Glomerular endothelial cell (primary cell): ENCODE data around the gene SLC39A5. TPM values are rescaled to one million over a fixed set of nuclear protein-coding genes. Genes with fewer than 3 reads are reported as not detected.
"Not testable (repeated sequence)": the region's sequence is repeated elsewhere in the genome, so short reads cannot be mapped to it uniquely, and the experiment has no call there.

ENCODE experiments used
- DNase-seq: peaks from one replicate; pipeline ENCODE4 v3.0.0-alpha.2; 2011; ENCODE audit warnings: low read depth, low spot score; ENCODE audit errors: extremely low read depth
- total RNA-seq: library from RNA; depleted of rRNA; stranded (reverse); fragments of >200 nt; gene quantifications from 2 replicates; pipeline ENCODE4 v1.2.3, GENCODE V29; 2015

The SLC39A5 gene
- total RNA-seq, 1 donor from 2014 or later: not detected

DNA sequence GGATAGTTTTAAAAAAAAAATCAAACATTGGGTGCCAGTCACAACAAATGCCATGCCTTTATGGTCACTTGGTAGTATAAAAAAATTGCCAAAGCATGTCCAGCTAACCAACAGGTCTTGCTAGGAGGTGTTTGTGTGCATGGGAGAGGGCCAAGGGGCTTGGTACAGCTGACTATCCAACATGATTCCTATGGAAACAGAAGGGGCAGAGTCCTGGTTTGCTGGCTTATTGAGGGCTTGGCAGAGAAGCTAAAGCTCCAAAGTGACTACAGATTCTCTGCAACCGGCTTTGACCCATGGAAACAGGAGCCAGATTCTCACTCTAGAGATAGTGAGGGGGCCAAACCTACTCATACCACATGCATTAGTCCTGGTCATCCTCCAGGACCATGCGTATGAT lies 42.6 kb downstream of the SLC39A5 start:
- not testable (repeated sequence) for DNase-seq

DNA sequence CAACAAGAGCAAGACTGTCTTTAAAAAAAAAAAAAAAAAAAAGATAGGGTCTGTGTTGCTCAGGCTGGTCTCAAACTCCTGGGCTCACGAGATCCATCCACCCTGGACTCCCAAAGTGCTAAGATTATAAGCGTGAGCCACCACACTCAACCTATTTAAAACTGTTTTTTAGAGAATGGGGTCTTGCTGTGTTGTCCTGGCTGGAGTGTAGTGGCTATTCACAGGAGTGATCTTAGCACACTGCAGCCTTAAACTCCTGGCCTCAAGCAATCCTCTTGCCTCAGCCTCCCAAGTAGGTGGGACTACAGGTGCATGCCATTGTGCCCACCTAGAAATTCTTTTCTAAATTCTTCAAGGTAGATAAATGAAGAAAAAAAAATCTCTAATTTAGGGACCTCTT lies 44.4 kb downstream of the SLC39A5 start:
- DNase-seq: no peak

GRCh38 chr12:56278905-56279304 lies 49.1 kb downstream of the SLC39A5 start:
- no peak for DNase-seq

GRCh38 chr12:56280849-56281248 lies 51.0 kb downstream of the SLC39A5 start:
- DNase-seq: no peak

- no peak for DNase-seq
Observed at GRCh38 chr12:56282030-56282429, 52.2 kb downstream of the SLC39A5 start.

DNA sequence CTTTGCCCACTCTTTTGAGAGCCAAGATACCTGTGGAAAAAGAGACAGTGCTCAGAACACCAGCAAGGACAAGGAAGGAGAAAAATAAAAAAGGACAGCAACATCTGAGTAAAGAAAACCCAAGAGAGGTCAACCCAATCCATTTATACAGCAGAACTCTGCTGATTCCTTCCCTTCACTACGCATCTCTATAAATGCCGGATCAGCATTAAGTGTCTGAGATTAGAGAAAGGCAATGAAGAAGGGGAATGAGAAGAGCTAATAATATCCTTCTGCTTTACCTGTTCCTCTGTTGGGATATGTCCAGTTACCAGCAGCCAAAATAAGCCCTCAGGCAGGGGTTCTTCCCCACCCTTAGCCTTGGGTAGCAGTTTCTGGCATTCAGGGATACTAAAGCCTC lies 52.7 kb downstream of the SLC39A5 start:
- DNase-seq: no peak

DNA sequence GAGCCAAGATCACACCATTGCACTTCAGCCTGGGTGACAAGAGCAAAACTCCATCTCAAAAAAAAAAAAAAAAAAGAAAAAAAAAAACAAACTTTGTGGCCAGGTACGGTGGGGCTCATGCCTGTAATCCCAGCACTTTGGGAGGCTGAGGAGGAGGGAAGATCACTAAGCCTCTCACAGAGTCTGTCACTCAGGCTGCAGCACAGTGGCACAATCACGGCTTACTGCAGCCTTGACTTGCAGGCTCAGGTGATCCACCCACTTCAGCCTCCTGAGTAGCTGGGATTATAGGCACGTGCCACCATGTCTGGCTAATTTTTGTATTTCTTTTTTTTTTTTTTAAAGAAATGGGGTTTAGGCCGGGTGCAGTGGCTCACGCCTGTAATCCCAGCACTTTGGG lies 54.4 kb downstream of the SLC39A5 start:
- not testable (repeated sequence) for DNase-seq

DNA sequence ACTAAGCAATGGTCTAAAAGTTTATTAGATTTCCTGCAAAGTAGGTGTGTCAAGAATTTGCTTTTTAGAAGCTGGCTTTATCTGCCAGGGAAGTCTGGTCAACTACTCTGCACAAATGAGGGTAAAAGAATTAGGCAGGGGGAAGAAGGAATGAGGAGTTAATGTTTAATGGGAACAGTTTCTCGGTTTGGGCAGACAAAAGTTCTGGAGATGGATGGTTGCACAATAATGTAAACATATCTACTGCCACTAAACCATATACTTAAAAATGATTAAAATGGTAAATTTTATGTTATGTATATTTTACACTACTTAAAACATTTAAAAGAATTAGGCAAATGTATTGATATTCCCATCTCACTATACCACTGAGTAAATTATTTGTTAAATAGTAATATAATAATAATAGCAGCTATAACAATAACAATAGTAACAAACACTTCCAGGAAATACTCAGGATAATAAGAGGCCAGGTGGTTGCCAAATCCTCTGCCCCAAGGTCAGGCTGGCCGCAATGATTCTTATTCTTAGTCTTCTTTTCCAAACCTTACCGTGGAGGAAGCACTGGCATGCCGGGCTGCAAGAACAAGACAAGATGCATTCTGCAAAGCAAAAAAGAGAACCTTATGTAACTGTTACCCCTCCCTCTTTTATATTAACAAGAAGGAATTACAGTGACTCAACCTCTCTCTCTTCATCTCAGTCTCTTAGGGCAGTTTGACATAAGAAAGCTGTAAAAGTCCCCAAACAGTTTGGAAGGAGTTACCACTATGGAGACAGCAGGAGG lies 56.4 kb downstream of the SLC39A5 start:
- no peak for DNase-seq

Other genes starting within 250 kb of the SLC39A5 start
- gene SUOX, start 232.8 kb upstream of the SLC39A5 start, total RNA-seq: 13.3 and 14.3 TPM in 2 replicates
- 1.8 and 4.9 TPM in 2 replicates for gene IKZF4, start 209.0 kb upstream of the SLC39A5 start, total RNA-seq
- 956 and 971 TPM in 2 replicates for gene RPS26, start 188.1 kb upstream of the SLC39A5 start, total RNA-seq
- gene ERBB3, start 149.9 kb upstream of the SLC39A5 start, total RNA-seq: 0.53 TPM in 1 of 2 replicates, not detected in the other
- gene PA2G4, start 125.5 kb upstream of the SLC39A5 start, total RNA-seq: 113 and 125 TPM in 2 replicates
- 1,895 and 2,713 TPM in 2 replicates for gene RPL41, start 113.4 kb upstream of the SLC39A5 start, total RNA-seq
- 3.0 and 4.1 TPM in 2 replicates for gene ZC3H10, start 111.8 kb upstream of the SLC39A5 start, total RNA-seq
- gene ESYT1, start 101.8 kb upstream of the SLC39A5 start, total RNA-seq: 269 and 275 TPM in 2 replicates
- gene MYL6B, start 77.5 kb upstream of the SLC39A5 start, total RNA-seq: 103 and 104 TPM in 2 replicates
- 2,948 and 3,870 TPM in 2 replicates for gene MYL6, start 71.7 kb upstream of the SLC39A5 start, total RNA-seq
- gene SMARCC2, start 40.6 kb upstream of the SLC39A5 start, total RNA-seq: 51.1 and 78.9 TPM in 2 replicates
- 40.5 and 41.5 TPM in 2 replicates for gene RNF41, start 8.1 kb upstream of the SLC39A5 start, total RNA-seq
- gene NABP2, start 5.7 kb upstream of the SLC39A5 start, total RNA-seq: 26.7 and 33.5 TPM in 2 replicates
- 34.4 and 55.6 TPM in 2 replicates for gene ANKRD52, start 28.3 kb downstream of the SLC39A5 start, total RNA-seq
- 9.2 and 15.9 TPM in 2 replicates for gene COQ10A, start 36.9 kb downstream of the SLC39A5 start, total RNA-seq
- gene CS, start 70.3 kb downstream of the SLC39A5 start, total RNA-seq: 146 and 156 TPM in 2 replicates
- gene CNPY2, start 85.9 kb downstream of the SLC39A5 start, total RNA-seq: 112 and 135 TPM in 2 replicates
- gene PAN2, start 103.9 kb downstream of the SLC39A5 start, total RNA-seq: 15.6 and 18.4 TPM in 2 replicates
- 3.0 TPM in 1 of 2 replicates, not detected in the other for gene IL23A, start 108.8 kb downstream of the SLC39A5 start, total RNA-seq
- 76.0 and 104 TPM in 2 replicates for gene STAT2, start 130.1 kb downstream of the SLC39A5 start, total RNA-seq
- gene APOF, start 132.8 kb downstream of the SLC39A5 start, total RNA-seq: not detected in 2 replicates
- 7.4 and 13.9 TPM in 2 replicates for gene TIMELESS, start 219.4 kb downstream of the SLC39A5 start, total RNA-seq
- gene MIP, start 224.6 kb downstream of the SLC39A5 start, total RNA-seq: 0.15 TPM in 1 of 2 replicates, not detected in the other
- gene SPRYD4, start 238.5 kb downstream of the SLC39A5 start, total RNA-seq: 1.7 TPM in 2 replicates